A549 (cell line): ENCODE measurements around the gene CD109. TPM values are rescaled to one million over a fixed set of nuclear protein-coding genes. Genes with fewer than 3 reads are reported as not detected.
A peak's percentile ranks its signal among the peaks of the same experiment; 100 is the strongest.

Experiments
- ATAC-seq, 2 experiments: fragments of 200-7000 bp in 1 of 2; fragments of >200 bp in 1 of 2; cut with Nextera tagmentation in 1 of 2; cut with Tn5 transposase in 1 of 2; 3 replicates each; pipeline versions ENCODE4 v1.8.0 to v1.9.1; 2018 to 2020; ENCODE audit warnings: mild to moderate bottlenecking in 1 of 2, moderate library complexity in 1 of 2
- CTCF ChIA-PET: fragments of 300-600 bp; sonication (Branson Sonifier 250); formaldehyde crosslinking; extraction: SDS; loops from one replicate; lab custom pipeline; 2021; ENCODE audit warnings: antibody characterized with exemption, inconsistent platforms; lab: Yijun Ruan, JAX
- POLR2A ChIA-PET: fragments of 350-600 bp; formaldehyde crosslinking; extraction: SDS; loops from one replicate; lab custom pipeline; 2021; ENCODE audit warnings: antibody characterized with exemption, inconsistent platforms; lab: Yijun Ruan, JAX
- DNase-seq, 2 experiments: peaks; one replicate each; pipeline versions ENCODE4 v3.0.0 to v3.0.0-alpha.2; 2011 to 2016; ENCODE audit warnings: low read depth in 1 of 2, low spot score in 1 of 2
- FAIRE-seq: peaks from 2 replicates; lab custom pipeline; 2011; peaks lifted over from hg19 to GRCh38; lab: Jason Lieb, UNC
- H3K27ac ChIP-seq, 2 experiments: fragments of >200 bp; sonication (Bioruptor Twin); formaldehyde crosslinking; 3 replicates each; pipeline ENCODE4 v1.5.1; 2016 to 2017
- H3K4me1 ChIP-seq: fragments of >200 bp; sonication (Bioruptor Twin); formaldehyde crosslinking; 3 replicates; pipeline ENCODE4 v1.6.1; 2016
- H3K4me2 ChIP-seq: fragments of >200 bp; sonication (Bioruptor Twin); formaldehyde crosslinking; 3 replicates; pipeline ENCODE4 v1.6.1; 2016
- H3K4me3 ChIP-seq: fragments of >200 bp; sonication (Bioruptor Twin); formaldehyde crosslinking; 3 replicates; pipeline ENCODE4 v1.5.1; 2016
- H3K9me3 ChIP-seq: fragments of >200 bp; sonication (Bioruptor Twin); formaldehyde crosslinking; 3 replicates; pipeline ENCODE4 v1.6.1; 2016
- BHLHE40 ChIP-seq: IDR thresholded peaks from 2 replicates; pipeline ENCODE4 v1.6.1; 2012; ENCODE audit warnings: low read depth, low read length, inconsistent platforms
- CBX2 ChIP-seq: fragments of 200-600 bp; sonication (generic); IDR thresholded peaks from 2 replicates; pipeline ENCODE4 v1.6.1; 2016; ENCODE audit warnings: low read depth, mild to moderate bottlenecking, borderline replicate concordance
- CBX8 ChIP-seq: fragments of 200-600 bp; sonication (generic); IDR thresholded peaks from 2 replicates; pipeline ENCODE4 v1.6.1; 2016
- CHD4 ChIP-seq: fragments of 200-600 bp; sonication (generic); IDR thresholded peaks from 2 replicates; pipeline ENCODE4 v1.6.1; 2016; ENCODE audit warnings: antibody characterized with exemption, mild to moderate bottlenecking, borderline replicate concordance
- EP300 ChIP-seq, 2 experiments: fragments of >200 bp; sonication (Bioruptor Twin); formaldehyde crosslinking; IDR thresholded peaks; 2 replicates in 1 of 2; 3 replicates in 1 of 2; pipeline ENCODE4 v1.6.1; 2016 to 2017
- ESRRA ChIP-seq: fragments of 150-350 bp; IDR thresholded peaks from 2 replicates; pipeline ENCODE4 v1.6.1; 2014; ENCODE audit warnings: mild to moderate bottlenecking, low read length, borderline replicate concordance
- FOSB ChIP-seq: fragments of 250-450 bp; sonication (Bioruptor Pico); IDR thresholded peaks from 2 replicates; pipeline ENCODE4 v1.5.0; 2020; ENCODE audit warnings: mild to moderate bottlenecking, moderate library complexity
- FOSL2 ChIP-seq, 2 experiments: fragments of 450-650 bp in 1 of 2; fragments of >200 bp in 1 of 2; sonication (Bioruptor Twin) in 1 of 2; formaldehyde crosslinking; IDR thresholded peaks; 2 replicates each; pipeline versions ENCODE4 v1.5.0 to v1.6.1; 2016 to 2020; ENCODE audit warnings: mild to moderate bottlenecking in 1 of 2, moderate library complexity in 1 of 2
- HOXB5 ChIP-seq: fragments of 250-450 bp; sonication (Bioruptor Pico); IDR thresholded peaks from 2 replicates; pipeline ENCODE4 v1.5.0; 2020; ENCODE audit warnings: mild to moderate bottlenecking, moderate library complexity
- JUN ChIP-seq, 2 experiments: fragments of >200 bp; sonication (Bioruptor Twin); formaldehyde crosslinking; IDR thresholded peaks; 2 replicates in 1 of 2; 3 replicates in 1 of 2; pipeline ENCODE4 v1.6.1; 2016 to 2017
- JUNB ChIP-seq: fragments of >200 bp; sonication (Bioruptor Twin); formaldehyde crosslinking; IDR thresholded peaks from 2 replicates; pipeline ENCODE4 v1.6.1; 2016
- KDM1A ChIP-seq: fragments of 200-600 bp; sonication (generic); IDR thresholded peaks from 2 replicates; pipeline ENCODE4 v1.6.1; 2016; ENCODE audit warnings: low read depth, mild to moderate bottlenecking
- MAFK ChIP-seq: fragments of 450-650 bp; IDR thresholded peaks from 2 replicates; pipeline ENCODE4 v1.6.1; 2014; ENCODE audit not compliant: partially characterized antibody
- NPAS2 ChIP-seq: fragments of 250-450 bp; sonication (Bioruptor Pico); IDR thresholded peaks from 2 replicates; pipeline ENCODE4 v1.8.0; 2022; ENCODE audit warnings: mild to moderate bottlenecking, moderate library complexity, borderline replicate concordance
- RARB ChIP-seq: fragments of 250-450 bp; sonication (Bioruptor Pico); IDR thresholded peaks from 2 replicates; pipeline ENCODE4 v1.8.0; 2021; ENCODE audit warnings: mild to moderate bottlenecking, moderate library complexity
- SREBF2 ChIP-seq: fragments of 450-650 bp; IDR thresholded peaks from 2 replicates; pipeline ENCODE4 v1.6.1; 2014; ENCODE audit warnings: mild to moderate bottlenecking, moderate library complexity
- TP53 ChIP-seq: fragments of 250-450 bp; sonication (Bioruptor Pico); IDR thresholded peaks from 2 replicates; pipeline ENCODE4 v1.5.0; 2021; ENCODE audit warnings: mild to moderate bottlenecking, moderate library complexity
- WGBS: methylation state at CpG from one replicate; pipeline ENCODE4 v1.1.6; 2017; ENCODE audit errors: missing lambda C conversion rate; 5-methylcytosine and 5-hydroxymethylcytosine counted together
- polyA plus RNA-seq, 4 experiments: library from polyadenylated mRNA; depleted of rRNA in 3 of 4; stranded (reverse); fragments of >200 nt; fragmentation: RNase III in 1 of 4; extraction: RNeasy Plus Mini Kit Qiagen cat#74134 plus additional on column Dnase treatment in 1 of 4; gene quantifications; 2 replicates in 3 of 4; 3 replicates in 1 of 4; pipeline ENCODE4 v1.2.3, GENCODE V29; 2011 to 2017
- TF ChIP-seq, protein P1 (sequence below): IDR thresholded peaks from 2 replicates; pipeline ENCODE4 v1.6.1; 2012
- TF ChIP-seq, protein P2 (sequence below): IDR thresholded peaks from 2 replicates; pipeline ENCODE4 v1.6.1; 2012
- TF ChIP-seq, protein P3 (sequence below): fragments of >200 bp; sonication (Bioruptor Twin); formaldehyde crosslinking; IDR thresholded peaks from 3 replicates; pipeline ENCODE4 v1.6.1; 2016
- TF ChIP-seq, protein P4 (sequence below): fragments of >200 bp; sonication (Bioruptor Twin); formaldehyde crosslinking; IDR thresholded peaks from 2 replicates; pipeline ENCODE4 v1.6.1; 2016
- TF ChIP-seq, protein P5 (sequence below): IDR thresholded peaks from 2 replicates; pipeline ENCODE4 v1.6.1; 2012; ENCODE audit warnings: low read depth, borderline replicate concordance
- TF ChIP-seq, protein P6 (sequence below): fragments of 200-600 bp; sonication (generic); IDR thresholded peaks from 2 replicates; pipeline ENCODE4 v1.6.1; 2016; ENCODE audit warnings: antibody characterized with exemption, mild to moderate bottlenecking, moderate library complexity
- TF ChIP-seq, protein P7 (sequence below): fragments of 250-450 bp; sonication (Bioruptor Pico); IDR thresholded peaks from 2 replicates; pipeline ENCODE4 v1.5.0; 2020; ENCODE audit warnings: low read depth, mild to moderate bottlenecking, moderate library complexity

The CD109 gene
- polyA plus RNA-seq, 2 of the 4 experiments (the other 2 are of a cell fraction): 18.3 to 56.7 TPM

DNA sequence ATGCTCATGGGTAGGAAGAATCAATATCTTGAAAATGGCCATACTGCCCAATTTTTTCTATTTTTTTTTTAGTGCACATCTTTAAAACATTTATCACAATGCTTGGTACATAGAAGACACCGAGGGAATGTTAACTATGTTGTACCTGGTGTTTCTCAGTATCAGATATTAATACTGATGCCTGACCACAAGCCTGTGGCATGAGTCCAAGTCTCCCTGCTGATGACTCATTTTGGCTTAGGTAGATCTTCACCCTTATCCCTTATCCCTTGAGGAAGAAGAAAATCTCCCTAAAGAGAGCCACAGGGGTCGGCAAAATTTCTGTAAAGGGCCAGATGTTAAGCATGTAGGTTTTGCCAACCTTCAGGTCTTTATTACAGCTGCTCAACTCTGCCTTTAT lies 14.5 kb downstream of the CD109 start:
- Histone ChIP-seq H3K4me3 (no peak overlapping the region), H3K4me1 (peaks cover 53% of the 10 kb centered on the region)
- CTCF ChIA-PET: no interaction called here

DNA sequence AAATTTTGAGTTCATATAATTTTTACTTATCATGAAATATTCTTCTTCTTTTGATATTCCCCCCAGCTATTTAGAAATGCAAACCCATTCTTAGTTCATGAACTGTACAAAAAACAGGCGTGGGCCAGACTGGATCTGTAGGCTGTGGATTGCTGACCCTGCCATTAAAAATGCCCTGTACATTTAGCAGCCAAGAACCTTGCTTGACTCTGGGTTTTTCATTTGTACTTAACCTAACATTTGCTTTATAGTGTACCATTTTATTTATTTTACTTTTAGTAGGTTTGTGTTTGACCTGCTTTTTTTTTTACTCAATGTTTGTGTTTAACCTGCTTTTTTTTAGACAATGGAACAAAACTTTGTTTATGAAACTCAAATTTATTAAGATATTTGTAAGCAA lies 14.9 kb downstream of the CD109 start:
- Histone ChIP-seq H3K27ac (peak overlapping the region; percentile 64 to 75), H3K4me1 (peaks cover 54% of the 10 kb centered on the region), H3K4me3 (no peak overlapping the region), H3K4me2 (peak overlapping the region; percentile 74), H3K9me3 (no peaks in the 10 kb centered on the region)
- ChIA-PET CTCF (no interaction called here), POLR2A (no interaction called here)
- no peak for FAIRE-seq
- DNase-seq: no peak
- TF ChIP-seq, protein P1, sequence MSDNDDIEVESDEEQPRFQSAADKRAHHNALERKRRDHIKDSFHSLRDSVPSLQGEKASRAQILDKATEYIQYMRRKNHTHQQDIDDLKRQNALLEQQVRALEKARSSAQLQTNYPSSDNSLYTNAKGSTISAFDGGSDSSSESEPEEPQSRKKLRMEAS: no peak
- TF ChIP-seq RARB (CRISPR knock-in tag) (no peak), JUN (IDR thresholded peaks at IDR 0.05) (no peak), CBX2 (no peak), CBX8 (no peak)
- TF ChIP-seq, protein P2, sequence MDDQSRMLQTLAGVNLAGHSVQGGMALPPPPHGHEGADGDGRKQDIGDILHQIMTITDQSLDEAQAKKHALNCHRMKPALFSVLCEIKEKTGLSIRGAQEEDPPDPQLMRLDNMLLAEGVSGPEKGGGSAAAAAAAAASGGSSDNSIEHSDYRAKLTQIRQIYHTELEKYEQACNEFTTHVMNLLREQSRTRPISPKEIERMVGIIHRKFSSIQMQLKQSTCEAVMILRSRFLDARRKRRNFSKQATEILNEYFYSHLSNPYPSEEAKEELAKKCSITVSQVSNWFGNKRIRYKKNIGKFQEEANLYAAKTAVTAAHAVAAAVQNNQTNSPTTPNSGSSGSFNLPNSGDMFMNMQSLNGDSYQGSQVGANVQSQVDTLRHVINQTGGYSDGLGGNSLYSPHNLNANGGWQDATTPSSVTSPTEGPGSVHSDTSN: no peak
- no peak for ATAC-seq
- 39% methylated on average over 1 of the region's 1 CpG for WGBS

More for the DNA sequence above, 14.5 kb downstream of the CD109 start:
- peak overlapping the region; percentile 74 for H3K4me2 ChIP-seq
- DNase-seq: peak in 1 of 2 experiments; percentile 62
- TF ChIP-seq, protein P3, sequence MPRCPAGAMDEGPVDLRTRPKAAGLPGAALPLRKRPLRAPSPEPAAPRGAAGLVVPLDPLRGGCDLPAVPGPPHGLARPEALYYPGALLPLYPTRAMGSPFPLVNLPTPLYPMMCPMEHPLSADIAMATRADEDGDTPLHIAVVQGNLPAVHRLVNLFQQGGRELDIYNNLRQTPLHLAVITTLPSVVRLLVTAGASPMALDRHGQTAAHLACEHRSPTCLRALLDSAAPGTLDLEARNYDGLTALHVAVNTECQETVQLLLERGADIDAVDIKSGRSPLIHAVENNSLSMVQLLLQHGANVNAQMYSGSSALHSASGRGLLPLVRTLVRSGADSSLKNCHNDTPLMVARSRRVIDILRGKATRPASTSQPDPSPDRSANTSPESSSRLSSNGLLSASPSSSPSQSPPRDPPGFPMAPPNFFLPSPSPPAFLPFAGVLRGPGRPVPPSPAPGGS: no peak
- TF ChIP-seq CBX8: no peak
- TF ChIP-seq, protein P4, sequence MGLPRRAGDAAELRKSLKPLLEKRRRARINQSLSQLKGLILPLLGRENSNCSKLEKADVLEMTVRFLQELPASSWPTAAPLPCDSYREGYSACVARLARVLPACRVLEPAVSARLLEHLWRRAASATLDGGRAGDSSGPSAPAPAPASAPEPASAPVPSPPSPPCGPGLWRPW: no peak
- no peak for TF ChIP-seq EP300 (IDR thresholded peaks at IDR 0.05)
- TF ChIP-seq ESRRA: no peak
- peak; percentile 15; the same call in 1 of the 2 replicates for TF ChIP-seq JUNB
- no peak for TF ChIP-seq CBX2
- TF ChIP-seq FOSB (CRISPR knock-in tag): no peak
- TF ChIP-seq NPAS2: no peak
- TF ChIP-seq KDM1A: no peak
- TF ChIP-seq, protein P5, sequence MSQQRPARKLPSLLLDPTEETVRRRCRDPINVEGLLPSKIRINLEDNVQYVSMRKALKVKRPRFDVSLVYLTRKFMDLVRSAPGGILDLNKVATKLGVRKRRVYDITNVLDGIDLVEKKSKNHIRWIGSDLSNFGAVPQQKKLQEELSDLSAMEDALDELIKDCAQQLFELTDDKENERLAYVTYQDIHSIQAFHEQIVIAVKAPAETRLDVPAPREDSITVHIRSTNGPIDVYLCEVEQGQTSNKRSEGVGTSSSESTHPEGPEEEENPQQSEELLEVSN: no peak
- TF ChIP-seq TP53: no peak
- TF ChIP-seq HOXB5 (CRISPR knock-in tag): no peak
- TF ChIP-seq BHLHE40: no peak
- TF ChIP-seq FOSL2 (IDR thresholded peaks at IDR 0.05): peak; percentile 38; the same call in 1 of the 2 replicates
- peak; percentile 77 for TF ChIP-seq FOSL2 (CRISPR knock-in tag; IDR thresholded peaks at IDR 0.05)
- TF ChIP-seq, all 56 proteins: peak for 2
- POLR2A ChIA-PET: no interaction called here
- 7% methylated on average over 2 of the region's 2 CpGs for WGBS
- peak; percentile 43 for FAIRE-seq
- ATAC-seq: peak; percentile 69 to 73; a peak in 5 of 6 replicates
- no peaks in the 10 kb centered on the region for H3K9me3 ChIP-seq
- peak overlapping the region; percentile 64 to 75 for H3K27ac ChIP-seq

DNA sequence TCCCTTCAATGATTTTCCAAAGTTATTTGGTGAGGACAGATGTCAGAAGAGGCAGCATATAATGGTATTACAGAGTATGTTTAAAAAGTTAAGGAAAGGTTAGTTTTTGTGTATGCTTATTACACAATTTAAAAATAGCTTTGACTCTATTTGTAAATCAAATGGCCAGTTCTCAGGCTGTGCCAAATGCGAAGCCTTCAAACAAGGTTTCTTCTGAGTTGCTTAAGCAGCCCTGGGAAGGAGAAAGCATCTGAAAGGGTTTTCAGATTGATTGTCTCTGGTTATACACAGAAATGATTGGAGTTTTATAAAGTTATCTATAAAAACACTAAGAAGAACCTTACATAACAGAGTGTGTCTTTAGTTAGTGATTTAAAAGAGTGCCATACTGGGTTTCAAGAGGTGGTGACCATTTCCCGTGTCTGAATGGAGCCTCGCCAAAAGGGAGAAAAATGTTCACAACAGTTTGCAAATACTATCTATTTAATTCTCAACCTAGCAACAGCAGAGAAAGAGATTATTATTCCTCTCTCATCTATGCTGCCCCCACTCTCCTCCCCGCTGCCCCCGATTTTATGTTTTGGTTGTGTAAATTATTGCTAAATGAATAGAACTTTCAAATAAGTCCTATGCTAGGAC lies 16.7 kb downstream of the CD109 start:
- no peak for FAIRE-seq
- POLR2A ChIA-PET: no interaction called here
- peak overlapping the region; percentile 71; the same call in 1 of the 3 replicates for H3K4me2 ChIP-seq
- peaks cover 2% of the 10 kb centered on the region; the same call in 1 of the 3 replicates for H3K9me3 ChIP-seq
- no peak for ATAC-seq
- H3K4me3 ChIP-seq: no peak overlapping the region
- peak overlapping the region; percentile 67 to 83; a peak in 2 of 6 replicates for H3K27ac ChIP-seq
- 92% methylated on average over 5 of the region's 5 CpGs for WGBS
- CTCF ChIA-PET: interaction anchor here (1.1 to 1.6 kb wide), 2 partner anchors 16 to 21 kb away, joined by 3 to 4 read pairs; no protein-coding TSS in a partner anchor
- peaks cover 54% of the 10 kb centered on the region for H3K4me1 ChIP-seq
- no peak for DNase-seq
- TF ChIP-seq, protein P4: no peak
- no peak for TF ChIP-seq CHD4
- TF ChIP-seq, protein P6, sequence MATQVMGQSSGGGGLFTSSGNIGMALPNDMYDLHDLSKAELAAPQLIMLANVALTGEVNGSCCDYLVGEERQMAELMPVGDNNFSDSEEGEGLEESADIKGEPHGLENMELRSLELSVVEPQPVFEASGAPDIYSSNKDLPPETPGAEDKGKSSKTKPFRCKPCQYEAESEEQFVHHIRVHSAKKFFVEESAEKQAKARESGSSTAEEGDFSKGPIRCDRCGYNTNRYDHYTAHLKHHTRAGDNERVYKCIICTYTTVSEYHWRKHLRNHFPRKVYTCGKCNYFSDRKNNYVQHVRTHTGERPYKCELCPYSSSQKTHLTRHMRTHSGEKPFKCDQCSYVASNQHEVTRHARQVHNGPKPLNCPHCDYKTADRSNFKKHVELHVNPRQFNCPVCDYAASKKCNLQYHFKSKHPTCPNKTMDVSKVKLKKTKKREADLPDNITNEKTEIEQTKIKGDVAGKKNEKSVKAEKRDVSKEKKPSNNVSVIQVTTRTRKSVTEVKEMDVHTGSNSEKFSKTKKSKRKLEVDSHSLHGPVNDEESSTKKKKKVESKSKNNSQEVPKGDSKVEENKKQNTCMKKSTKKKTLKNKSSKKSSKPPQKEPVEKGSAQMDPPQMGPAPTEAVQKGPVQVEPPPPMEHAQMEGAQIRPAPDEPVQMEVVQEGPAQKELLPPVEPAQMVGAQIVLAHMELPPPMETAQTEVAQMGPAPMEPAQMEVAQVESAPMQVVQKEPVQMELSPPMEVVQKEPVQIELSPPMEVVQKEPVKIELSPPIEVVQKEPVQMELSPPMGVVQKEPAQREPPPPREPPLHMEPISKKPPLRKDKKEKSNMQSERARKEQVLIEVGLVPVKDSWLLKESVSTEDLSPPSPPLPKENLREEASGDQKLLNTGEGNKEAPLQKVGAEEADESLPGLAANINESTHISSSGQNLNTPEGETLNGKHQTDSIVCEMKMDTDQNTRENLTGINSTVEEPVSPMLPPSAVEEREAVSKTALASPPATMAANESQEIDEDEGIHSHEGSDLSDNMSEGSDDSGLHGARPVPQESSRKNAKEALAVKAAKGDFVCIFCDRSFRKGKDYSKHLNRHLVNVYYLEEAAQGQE: no peak
- no peak for TF ChIP-seq SREBF2
- TF ChIP-seq, protein P7, sequence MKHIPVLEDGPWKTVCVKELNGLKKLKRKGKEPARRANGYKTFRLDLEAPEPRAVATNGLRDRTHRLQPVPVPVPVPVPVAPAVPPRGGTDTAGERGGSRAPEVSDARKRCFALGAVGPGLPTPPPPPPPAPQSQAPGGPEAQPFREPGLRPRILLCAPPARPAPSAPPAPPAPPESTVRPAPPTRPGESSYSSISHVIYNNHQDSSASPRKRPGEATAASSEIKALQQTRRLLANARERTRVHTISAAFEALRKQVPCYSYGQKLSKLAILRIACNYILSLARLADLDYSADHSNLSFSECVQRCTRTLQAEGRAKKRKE: no peak
- no peak for TF ChIP-seq CBX2
- no peak for TF ChIP-seq MAFK
